A673 (cell line): ENCODE data around the gene LRRK1. TPM values are rescaled to one million over a fixed set of nuclear protein-coding genes. Genes with fewer than 3 reads are reported as not detected.

ENCODE experiments used
- BruUV-seq: library from RNA; stranded (reverse); fragments of 400-500 nt; replicated peaks from 2 replicates; lab custom pipeline; 2021; lab: Mats Ljungman, UMichigan
- CTCF ChIA-PET: fragments of 300-600 bp; sonication (Branson Sonifier 250); formaldehyde crosslinking; loops from one replicate; lab custom pipeline; 2022; ENCODE audit warnings: antibody characterized with exemption; lab: Charles Lee
- POLR2A ChIA-PET: fragments of 300-600 bp; sonication (Branson Sonifier 250); formaldehyde crosslinking; loops from one replicate; lab custom pipeline; 2022; ENCODE audit warnings: antibody characterized with exemption; ENCODE audit not compliant: low non-redundant PET; lab: Charles Lee
- DNase-seq: peaks from one replicate; pipeline ENCODE4 v3.0.0-alpha.2; 2015; ENCODE audit warnings: low spot score
- H3K27ac ChIP-seq: fragments of 200-600 bp; sonication (generic); 2 replicates; pipeline ENCODE4 v1.5.1; 2016; ENCODE audit warnings: mixed run types, low read depth, mild to moderate bottlenecking, mixed read lengths, antibody characterized with exemption, low read length; ENCODE audit not compliant: poor library complexity, severe bottlenecking
- H3K27me3 ChIP-seq: fragments of 200-600 bp; sonication (generic); replicated peaks from 2 replicates; pipeline ENCODE4 v1.6.1; 2017; ENCODE audit warnings: mixed run types, low read depth, mild to moderate bottlenecking, mixed read lengths, antibody characterized with exemption, low read length; ENCODE audit not compliant: insufficient read depth, poor library complexity
- H3K36me3 ChIP-seq: fragments of 200-600 bp; sonication (generic); 2 replicates; pipeline ENCODE4 v1.6.1; 2016; ENCODE audit warnings: mixed run types, mild to moderate bottlenecking, mixed read lengths, antibody characterized with exemption, low read length; ENCODE audit not compliant: insufficient read depth, poor library complexity, severe bottlenecking
- H3K4me1 ChIP-seq: fragments of 200-600 bp; sonication (generic); 2 replicates; pipeline ENCODE4 v1.6.1; 2017; ENCODE audit warnings: mixed run types, mild to moderate bottlenecking, mixed read lengths, antibody characterized with exemption, low read length; ENCODE audit not compliant: insufficient read depth, poor library complexity, severe bottlenecking
- H3K4me3 ChIP-seq: fragments of 200-600 bp; sonication (generic); 2 replicates; pipeline ENCODE4 v1.5.1; 2016; ENCODE audit warnings: low read depth, mixed run types, mild to moderate bottlenecking, mixed read lengths, low read length; ENCODE audit not compliant: poor library complexity, severe bottlenecking
- H3K9me3 ChIP-seq: fragments of 200-600 bp; sonication (generic); 2 replicates; pipeline ENCODE4 v1.6.1; 2016; ENCODE audit warnings: mixed run types, low read depth, mild to moderate bottlenecking, mixed read lengths, antibody characterized with exemption, low read length; ENCODE audit not compliant: poor library complexity, severe bottlenecking
- CTCF ChIP-seq: fragments of 300-800, 200-600 bp; sonication (generic); conservative IDR thresholded peaks from 2 replicates; pipeline ENCODE4 v1.5.1; 2017; ENCODE audit warnings: low read depth, mild to moderate bottlenecking, antibody characterized with exemption, low read length, moderate library complexity, mixed read lengths
- EZH2 ChIP-seq: fragments of 200-600 bp; sonication (generic); IDR thresholded peaks from 2 replicates; pipeline ENCODE4 v1.6.1; 2017; ENCODE audit warnings: borderline replicate concordance, low read depth, mild to moderate bottlenecking, mixed read lengths, antibody characterized with exemption, low read length; ENCODE audit not compliant: poor library complexity, severe bottlenecking
- intact Hi-C: fragments of 100-400 bp; cut with micrococcal nuclease; formaldehyde crosslinking; loops from one replicate; pipeline ENCODE4 v1.10.0; 2022; ENCODE audit not compliant: unreplicated experiment
- total RNA-seq: library from RNA; stranded (reverse); gene quantifications from 2 replicates; pipeline ENCODE4 v1.2.3, GENCODE V29; 2021

The LRRK1 gene
- total RNA-seq, 1 experiment from 2014 or later, result 7.7 TPM

- no peak overlapping the region for H3K27ac ChIP-seq
- DNase-seq, result no peak
- no peak for TF ChIP-seq CTCF
- no peak for TF ChIP-seq EZH2
- H3K4me1 ChIP-seq, result no peaks in the 10 kb centered on the region
- POLR2A ChIA-PET, result no interaction called here
- H3K9me3 ChIP-seq, result no peaks in the 10 kb centered on the region
- intact Hi-C loops, result no loop called here
- no peaks in the 10 kb centered on the region for H3K27me3 ChIP-seq
- no peak overlapping the region for H3K4me3 ChIP-seq
- no peaks in the 10 kb centered on the region for H3K36me3 ChIP-seq
- BruUV-seq, result no TSS peak
- CTCF ChIA-PET, result no interaction called here
Observed at GRCh38 chr15:101099183-101099582, 180.0 kb downstream of the LRRK1 start.

- H3K4me3 ChIP-seq, result no peak overlapping the region
- intact Hi-C loops, result no loop called here
- H3K27me3 ChIP-seq, result no peaks in the 10 kb centered on the region
- H3K4me1 ChIP-seq, result peaks cover 4% of the 10 kb centered on the region
- H3K27ac ChIP-seq, result no peak overlapping the region
- BruUV-seq, result no TSS peak
- CTCF ChIA-PET, result no interaction called here
- POLR2A ChIA-PET, result interaction anchor here (0.6 kb wide), 1 partner anchor 157 kb away, joined by 4 read pairs; no protein-coding TSS in a partner anchor
- TF ChIP-seq CTCF (no peak), EZH2 (no peak)
- DNase-seq, result no peak
- no peaks in the 10 kb centered on the region for H3K9me3 ChIP-seq
- H3K36me3 ChIP-seq, result no peaks in the 10 kb centered on the region
Observed at GRCh38 chr15:101100118-101100517, 181.0 kb downstream of the LRRK1 start.

GRCh38 chr15:101100593-101101442 is 181.7 kb downstream of the LRRK1 start:
- Histone ChIP-seq H3K4me3 (no peak overlapping the region), H3K4me1 (peaks cover 11% of the 10 kb centered on the region), H3K27ac (no peak overlapping the region), H3K27me3 (no peaks in the 10 kb centered on the region), H3K9me3 (no peaks in the 10 kb centered on the region), H3K36me3 (no peaks in the 10 kb centered on the region)
- TF ChIP-seq CTCF (no peak), EZH2 (no peak)
- ChIA-PET POLR2A (interaction anchor here (0.6 kb wide), 2 partner anchors 156 to 454 kb away, joined by 3 to 4 read pairs; no protein-coding TSS in a partner anchor), CTCF (no interaction called here)
- DNase-seq, result no peak
- intact Hi-C loops, result no loop called here
- BruUV-seq, result no TSS peak
